GOT3 (cell line): Measurements from ENCODE around the gene ATP13A3.

Source experiments
- DNase-seq: peaks from one replicate; lab custom pipeline; 2025; ENCODE audit warnings: mixed read lengths; lab: John Stamatoyannopoulos, UW

ATP13A3 gene

GRCh38 chr3:194392576-194392975, 94.2 kb downstream of the ATP13A3 start:
- DNase-seq: no peak

GRCh38 chr3:194390835-194391234, 96.0 kb downstream of the ATP13A3 start:
- no peak for DNase-seq

GRCh38 chr3:194389269-194389668, 97.5 kb downstream of the ATP13A3 start:
- no peak for DNase-seq

- no peak for DNase-seq
Measured at GRCh38 chr3:194387926-194388418, 98.8 kb downstream of the ATP13A3 start.

GRCh38 chr3:194387276-194387675, 99.5 kb downstream of the ATP13A3 start:
- DNase-seq: no peak

GRCh38 chr3:194386648-194387047, 100.2 kb downstream of the ATP13A3 start:
- no peak for DNase-seq

GRCh38 chr3:194386066-194386465, 100.7 kb downstream of the ATP13A3 start:
- no peak for DNase-seq

GRCh38 chr3:194384569-194385001, 102.2 kb downstream of the ATP13A3 start:
- DNase-seq: no peak

- DNase-seq: no peak
Measured at GRCh38 chr3:194384156-194384555, 102.6 kb downstream of the ATP13A3 start.

- no peak for DNase-seq
Measured at GRCh38 chr3:194383276-194383940, 103.4 kb downstream of the ATP13A3 start.

GRCh38 chr3:194382892-194383223, 103.9 kb downstream of the ATP13A3 start:
- DNase-seq: no peak

- no peak for DNase-seq
Measured at GRCh38 chr3:194382196-194382891, 104.5 kb downstream of the ATP13A3 start.

- DNase-seq: no peak
Measured at GRCh38 chr3:194381460-194381875, 105.3 kb downstream of the ATP13A3 start.

GRCh38 chr3:194380326-194380725, 106.5 kb downstream of the ATP13A3 start:
- no peak for DNase-seq

- no peak for DNase-seq
Measured at GRCh38 chr3:194379651-194380050, 107.2 kb downstream of the ATP13A3 start.

GRCh38 chr3:194379231-194379630, 107.6 kb downstream of the ATP13A3 start:
- no peak for DNase-seq

GRCh38 chr3:194377708-194378107, 109.1 kb downstream of the ATP13A3 start:
- DNase-seq: no peak

- DNase-seq: no peak
Measured at GRCh38 chr3:194376241-194376560, 110.6 kb downstream of the ATP13A3 start.

GRCh38 chr3:194375473-194376240, 111.1 kb downstream of the ATP13A3 start:
- DNase-seq: no peak

GRCh38 chr3:194374935-194375334, 111.9 kb downstream of the ATP13A3 start:
- no peak for DNase-seq

GRCh38 chr3:194373899-194374298, 112.9 kb downstream of the ATP13A3 start:
- no peak for DNase-seq

- DNase-seq: no peak
Measured at GRCh38 chr3:194373028-194373427, 113.8 kb downstream of the ATP13A3 start.

GRCh38 chr3:194370753-194371152, 116.0 kb downstream of the ATP13A3 start:
- DNase-seq: no peak
